GM11168 (cell line): Measurements from ENCODE around the gene GAB2.
"Not testable (repeated sequence)": the region's sequence is repeated elsewhere in the genome, so short reads cannot be mapped to it uniquely, and the experiment has no call there.

Experiments used
- in situ Hi-C: fragments of 300-500 bp; cut with MboI; formaldehyde crosslinking; loops from one replicate; pipeline ENCODE4 v1.12.0; 2022; ENCODE audit warnings: low sequenced_read_pairs; ENCODE audit not compliant: unreplicated experiment

The GAB2 gene

GRCh38 chr11:78262691-78263090, 154.9 kb downstream of the GAB2 start:
- in situ Hi-C loops, result no loop called here

GRCh38 chr11:78262238-78262637, 155.4 kb downstream of the GAB2 start:
- in situ Hi-C loops, result no loop called here

GRCh38 chr11:78261828-78262227, 155.8 kb downstream of the GAB2 start:
- in situ Hi-C loops, result no loop called here

- in situ Hi-C loops, result no loop called here
Measured at GRCh38 chr11:78261367-78261766, 156.3 kb downstream of the GAB2 start.

GRCh38 chr11:78259777-78260487, 157.7 kb downstream of the GAB2 start:
- in situ Hi-C loops, result no loop called here

GRCh38 chr11:78257654-78258053, 160.0 kb downstream of the GAB2 start:
- in situ Hi-C loops, result no loop called here

GRCh38 chr11:78256962-78257361, 160.7 kb downstream of the GAB2 start:
- in situ Hi-C loops, result no loop called here

- in situ Hi-C loops, result no loop called here
Measured at GRCh38 chr11:78255919-78256318, 161.7 kb downstream of the GAB2 start.

GRCh38 chr11:78254268-78254667, 163.4 kb downstream of the GAB2 start:
- in situ Hi-C loops, result no loop called here

- in situ Hi-C loops, result no loop called here
Measured at GRCh38 chr11:78253797-78254196, 163.8 kb downstream of the GAB2 start.

GRCh38 chr11:78251083-78251775, 166.4 kb downstream of the GAB2 start:
- in situ Hi-C loops, result no loop called here

- in situ Hi-C loops, result no loop called here
Measured at GRCh38 chr11:78250099-78250498, 167.5 kb downstream of the GAB2 start.

GRCh38 chr11:78248903-78249302, 168.7 kb downstream of the GAB2 start:
- in situ Hi-C loops, result no loop called here

- in situ Hi-C loops, result no loop called here
Measured at GRCh38 chr11:78248191-78248590, 169.4 kb downstream of the GAB2 start.

GRCh38 chr11:78244546-78245255, 172.9 kb downstream of the GAB2 start:
- in situ Hi-C loops, result no loop called here

- in situ Hi-C loops, result no loop called here
Measured at GRCh38 chr11:78244080-78244479, 173.5 kb downstream of the GAB2 start.

- in situ Hi-C loops, result no loop called here
Measured at GRCh38 chr11:78241475-78241874, 176.1 kb downstream of the GAB2 start.

- in situ Hi-C loops, result no loop called here
Measured at GRCh38 chr11:78239781-78240180, 177.8 kb downstream of the GAB2 start.

- in situ Hi-C loops, result no loop called here
Measured at GRCh38 chr11:78237293-78238046, 180.2 kb downstream of the GAB2 start.

- in situ Hi-C loops, result no loop called here
Measured at GRCh38 chr11:78234006-78234405, 183.6 kb downstream of the GAB2 start.

GRCh38 chr11:78233046-78233445, 184.6 kb downstream of the GAB2 start:
- in situ Hi-C loops, result not testable (repeated sequence)
